C4-2B (cell line): ENCODE results near the gene HEATR3.

ENCODE experiments used
- H3K27ac ChIP-seq: fragments of 450-650 bp; 2 replicates; pipeline ENCODE4 v1.5.1; 2017
- CTCF ChIP-seq: fragments of 450-650 bp; conservative IDR thresholded peaks from 2 replicates; pipeline ENCODE4 v1.5.1; 2017; ENCODE audit warnings: mild to moderate bottlenecking
- ZFX ChIP-seq: fragments of 450-650 bp; IDR thresholded peaks from 2 replicates; pipeline ENCODE4 v1.6.1; 2017

HEATR3 gene

GRCh38 chr16:50103764-50104163 lies 38.0 kb downstream of the HEATR3 start:
- no peak overlapping the region for H3K27ac ChIP-seq
- no peak for TF ChIP-seq ZFX

- TF ChIP-seq CTCF: no peak
- no peak for TF ChIP-seq ZFX
- H3K27ac ChIP-seq: no peak overlapping the region
These were observed 48.8 kb downstream of the HEATR3 start for GRCh38 chr16:50114357-50115129.

- H3K27ac ChIP-seq: no peak overlapping the region
- TF ChIP-seq ZFX: no peak
- TF ChIP-seq CTCF: no peak
These were observed 54.9 kb downstream of the HEATR3 start for GRCh38 chr16:50120711-50121110.

GRCh38 chr16:50121278-50121677 lies 55.5 kb downstream of the HEATR3 start:
- no peak for TF ChIP-seq CTCF
- TF ChIP-seq ZFX: no peak

GRCh38 chr16:50121721-50122445 lies 56.1 kb downstream of the HEATR3 start:
- TF ChIP-seq ZFX (no peak), CTCF (no peak)
- H3K27ac ChIP-seq: no peak overlapping the region

More at GRCh38 chr16:50121278-50121677, 55.5 kb downstream of the HEATR3 start:
- no peak overlapping the region for H3K27ac ChIP-seq

- no peak for TF ChIP-seq ZFX
- TF ChIP-seq CTCF: no peak
- no peak overlapping the region for H3K27ac ChIP-seq
These were observed 57.6 kb downstream of the HEATR3 start for GRCh38 chr16:50123417-50123816.

GRCh38 chr16:50124769-50125168 lies 59.0 kb downstream of the HEATR3 start:
- H3K27ac ChIP-seq: no peak overlapping the region
- TF ChIP-seq ZFX (no peak), CTCF (no peak)
